ENCODE data around the gene RANBP9.

Gene RANBP9

DNA sequence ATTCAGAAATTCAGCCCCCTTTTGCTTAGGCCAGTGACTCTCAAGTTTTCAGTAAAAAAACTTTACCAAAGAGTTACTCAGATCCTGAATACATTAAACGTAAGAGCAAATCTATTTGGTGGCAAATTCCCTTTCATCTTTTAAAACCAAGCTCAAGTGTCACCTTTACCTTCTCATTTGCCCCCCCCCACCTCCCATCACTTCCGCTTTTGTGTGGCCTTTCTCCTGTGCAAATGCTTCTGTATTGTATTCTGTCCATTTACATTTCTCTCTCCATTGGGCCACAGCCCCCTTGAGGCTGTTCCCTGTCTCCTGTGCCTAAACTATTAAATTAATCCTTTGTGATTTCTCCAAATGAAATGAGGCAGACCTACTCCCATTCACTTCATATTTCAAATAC lies 94.6 kb downstream of the RANBP9 start:
- H3K4me1 ChIP-seq (ENCODE audit: control insufficient read depth, insufficient read depth, low read length), result peaks cover 6% of the 10 kb centered on the region; the same call in 1 of the 2 replicates
- H3K4me3 ChIP-seq (ENCODE audit: low read depth, low read length), result peak overlapping the region; percentile 90; the same call in 1 of the 2 replicates
- no peaks in the 10 kb centered on the region for H3K27me3 ChIP-seq (ENCODE audit: control insufficient read depth, insufficient read depth, low read length)
- H3K27ac ChIP-seq (ENCODE audit: low read depth, low read length), result no peak overlapping the region
- no peaks in the 10 kb centered on the region for H3K9me3 ChIP-seq (ENCODE audit: control insufficient read depth, insufficient read depth, low read depth, low read length)
- peaks cover 59% of the 10 kb centered on the region for H3K36me3 ChIP-seq (ENCODE audit: control insufficient read depth, insufficient read depth, low read length)
- H3K9ac ChIP-seq (ENCODE audit: low read length), result no peak overlapping the region

GRCh38 chr6:13615792-13616120 lies 95.9 kb downstream of the RANBP9 start:
- Histone ChIP-seq H3K9me3 (ENCODE audit: control insufficient read depth, insufficient read depth, low read depth, low read length) (no peaks in the 10 kb centered on the region), H3K9ac (ENCODE audit: low read length) (peak overlapping the region; percentile 94), H3K27me3 (ENCODE audit: control insufficient read depth, insufficient read depth, low read length) (no peaks in the 10 kb centered on the region), H3K27ac (ENCODE audit: low read depth, low read length) (peak overlapping the region; percentile 78), H3K4me3 (ENCODE audit: low read depth, low read length) (peak overlapping the region; percentile 90), H3K4me1 (ENCODE audit: control insufficient read depth, insufficient read depth, low read length) (peaks cover 6% of the 10 kb centered on the region; the same call in 1 of the 2 replicates), H3K36me3 (ENCODE audit: control insufficient read depth, insufficient read depth, low read length) (peaks cover 49% of the 10 kb centered on the region)

DNA sequence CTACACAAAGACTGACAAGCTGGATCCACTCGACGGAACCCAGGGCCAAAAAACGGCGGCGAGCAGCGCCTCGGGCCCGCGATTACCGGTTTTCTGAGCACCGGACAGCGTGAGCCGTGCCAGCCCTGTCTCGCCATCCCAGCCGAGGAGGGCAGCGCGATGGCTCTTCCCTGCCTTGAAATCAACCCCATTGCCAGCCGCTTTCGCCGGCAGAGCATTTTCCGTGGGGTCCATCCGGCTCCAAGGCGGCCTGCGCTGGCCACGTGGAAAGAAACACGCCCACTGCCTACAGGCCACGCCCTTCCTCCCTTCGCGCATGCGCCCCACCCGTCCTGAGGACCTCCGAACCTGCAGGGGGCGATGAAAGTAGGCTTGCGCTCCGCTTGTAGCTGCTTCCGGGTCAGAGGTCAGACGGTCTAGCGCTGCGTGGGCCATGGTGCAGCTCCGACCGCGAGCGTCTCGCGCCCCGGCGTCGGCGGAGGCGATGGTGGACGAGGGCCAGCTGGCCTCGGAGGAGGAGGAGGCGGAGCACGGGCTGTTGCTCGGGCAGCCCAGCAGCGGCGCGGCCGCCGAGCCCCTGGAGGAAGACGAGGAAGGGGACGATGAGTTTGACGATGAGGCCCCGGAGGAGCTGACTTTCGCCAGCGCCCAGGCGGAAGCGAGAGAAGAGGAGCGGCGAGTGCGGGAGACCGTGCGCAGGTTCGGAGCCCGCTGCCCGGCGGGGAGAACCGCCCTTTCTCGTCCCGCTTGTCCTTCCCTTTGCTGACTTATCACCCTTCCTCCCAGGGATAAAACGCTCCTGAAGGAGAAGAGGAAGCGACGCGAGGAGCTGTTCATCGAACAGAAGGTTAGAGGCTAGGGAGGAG lies 96.5 kb downstream of the RANBP9 start, which contains the start of gene NOL7:
TSS of gene NOL7 (plus strand) at position 410 of the 866 bp plus-strand sequence. CDS start at position 434, 24 bp downstream.
- H3K27ac ChIP-seq (ENCODE audit: low read depth, low read length), result peak within 1 kb of the TSS; percentile 78
- H3K27me3 ChIP-seq (ENCODE audit: control insufficient read depth, insufficient read depth, low read length), result no peaks in the 10 kb centered on the region

DNA sequence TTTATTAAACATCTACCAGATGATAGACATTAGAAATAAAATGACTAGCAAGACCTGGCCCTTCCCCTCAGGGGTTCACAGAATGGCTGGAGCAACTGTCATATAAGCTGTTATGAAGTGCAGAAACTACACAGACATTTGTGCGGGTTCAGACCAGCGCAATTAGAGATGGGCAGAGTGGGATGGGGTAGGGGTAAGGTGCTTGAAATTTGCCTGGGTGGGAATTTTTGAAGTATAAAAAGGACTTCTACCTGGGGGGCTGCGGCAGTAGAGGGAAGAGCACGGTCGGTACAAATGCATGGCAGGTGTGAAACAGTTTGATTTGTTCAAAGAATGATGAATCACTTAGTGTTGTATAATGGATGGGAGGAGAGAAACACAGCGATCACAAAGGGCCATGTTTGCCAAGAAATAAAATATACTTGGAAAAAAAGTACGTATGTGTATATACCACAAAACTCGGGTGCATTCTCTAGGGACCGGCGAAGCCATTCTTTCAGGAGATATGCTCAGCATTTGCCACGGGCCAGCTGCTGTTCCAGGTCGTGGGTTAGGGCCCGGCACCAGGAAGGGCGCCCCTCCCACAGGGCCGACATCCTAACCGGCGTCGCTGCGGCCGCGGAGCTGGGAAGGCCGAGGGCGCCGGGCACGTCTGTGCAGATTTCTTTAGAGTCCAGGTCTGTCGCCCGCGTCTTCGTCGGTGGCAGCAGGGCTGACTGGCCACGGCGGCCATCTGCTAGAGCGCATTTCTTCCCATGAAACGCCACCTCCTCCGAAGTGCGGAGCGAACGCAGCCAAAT lies 97.3 kb downstream of the RANBP9 start:
- Histone ChIP-seq H3K27ac (ENCODE audit: low read depth, low read length) (peak overlapping the region; percentile 70), H3K36me3 (ENCODE audit: control insufficient read depth, insufficient read depth, low read length) (peaks cover 35% of the 10 kb centered on the region), H3K9me3 (ENCODE audit: control insufficient read depth, insufficient read depth, low read depth, low read length) (no peaks in the 10 kb centered on the region), H3K27me3 (ENCODE audit: control insufficient read depth, insufficient read depth, low read length) (no peaks in the 10 kb centered on the region), H3K4me3 (ENCODE audit: low read depth, low read length) (peak overlapping the region; percentile 90), H3K4me1 (ENCODE audit: control insufficient read depth, insufficient read depth, low read length) (peaks cover 6% of the 10 kb centered on the region; the same call in 1 of the 2 replicates), H3K9ac (ENCODE audit: low read length) (peak overlapping the region; percentile 94)

More for the DNA sequence above, 96.5 kb downstream of the RANBP9 start, which contains the start of gene NOL7:
- Histone ChIP-seq H3K36me3 (ENCODE audit: control insufficient read depth, insufficient read depth, low read length) (peaks cover 43% of the 10 kb centered on the region), H3K4me3 (ENCODE audit: low read depth, low read length) (peak within 1 kb of the TSS; percentile 90), H3K9me3 (ENCODE audit: control insufficient read depth, insufficient read depth, low read depth, low read length) (no peaks in the 10 kb centered on the region), H3K4me1 (ENCODE audit: control insufficient read depth, insufficient read depth, low read length) (peaks cover 6% of the 10 kb centered on the region; the same call in 1 of the 2 replicates), H3K9ac (ENCODE audit: low read length) (peak within 1 kb of the TSS; percentile 94)

- Histone ChIP-seq H3K9me3 (ENCODE audit: control insufficient read depth, insufficient read depth, low read depth, low read length) (no peaks in the 10 kb centered on the region), H3K4me3 (ENCODE audit: low read depth, low read length) (no peak overlapping the region), H3K4me1 (ENCODE audit: control insufficient read depth, insufficient read depth, low read length) (peaks cover 6% of the 10 kb centered on the region; the same call in 1 of the 2 replicates), H3K27me3 (ENCODE audit: control insufficient read depth, insufficient read depth, low read length) (no peaks in the 10 kb centered on the region), H3K36me3 (ENCODE audit: control insufficient read depth, insufficient read depth, low read length) (peaks cover 25% of the 10 kb centered on the region), H3K9ac (ENCODE audit: low read length) (no peak overlapping the region), H3K27ac (ENCODE audit: low read depth, low read length) (no peak overlapping the region)
Measured at GRCh38 chr6:13613029-13613594, 98.5 kb downstream of the RANBP9 start.

DNA sequence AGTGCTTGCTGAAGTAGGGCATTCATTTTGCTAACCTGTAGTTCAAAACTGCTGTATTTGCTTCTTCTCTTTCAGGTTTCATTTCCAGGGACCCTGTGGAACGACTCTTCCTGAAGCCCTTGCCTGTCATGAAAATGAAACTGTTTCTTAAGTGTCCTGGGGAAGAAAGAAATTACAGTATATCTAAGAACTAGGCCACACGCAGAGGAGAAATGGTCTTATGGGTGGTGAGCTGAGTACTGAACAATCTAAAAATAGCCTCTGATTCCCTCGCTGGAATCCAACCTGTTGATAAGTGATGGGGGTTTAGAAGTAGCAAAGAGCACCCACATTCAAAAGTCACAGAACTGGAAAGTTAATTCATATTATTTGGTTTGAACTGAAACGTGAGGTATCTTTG lies 99.9 kb downstream of the RANBP9 start:
- Histone ChIP-seq H3K9ac (ENCODE audit: low read length) (no peak overlapping the region), H3K9me3 (ENCODE audit: control insufficient read depth, insufficient read depth, low read depth, low read length) (no peaks in the 10 kb centered on the region), H3K27ac (ENCODE audit: low read depth, low read length) (no peak overlapping the region), H3K4me1 (ENCODE audit: control insufficient read depth, insufficient read depth, low read length) (peaks cover 6% of the 10 kb centered on the region; the same call in 1 of the 2 replicates), H3K36me3 (ENCODE audit: control insufficient read depth, insufficient read depth, low read length) (peaks cover 16% of the 10 kb centered on the region), H3K27me3 (ENCODE audit: control insufficient read depth, insufficient read depth, low read length) (no peaks in the 10 kb centered on the region), H3K4me3 (ENCODE audit: low read depth, low read length) (no peak overlapping the region)

DNA sequence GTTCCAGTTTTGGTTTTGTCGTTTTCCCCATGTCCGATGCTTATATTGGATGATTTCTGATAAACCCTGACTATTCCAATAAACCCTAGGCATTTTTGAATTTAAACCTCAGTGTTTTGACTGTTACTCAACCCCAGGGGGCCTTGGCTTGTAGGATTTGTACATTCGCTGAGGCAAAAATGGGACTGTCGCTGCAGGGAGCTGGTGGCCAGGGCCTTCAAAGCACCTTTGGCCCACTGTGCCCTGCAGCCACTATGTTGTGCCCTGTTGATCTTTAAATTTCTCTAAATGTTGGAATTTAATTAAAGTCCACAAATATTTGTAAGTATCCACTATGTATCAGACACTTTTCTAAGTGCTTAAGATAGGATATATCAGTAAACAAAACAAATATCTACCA lies 106.0 kb downstream of the RANBP9 start:
- no peaks in the 10 kb centered on the region for H3K27me3 ChIP-seq (ENCODE audit: control insufficient read depth, insufficient read depth, low read length)
- H3K4me1 ChIP-seq (ENCODE audit: control insufficient read depth, insufficient read depth, low read length), result no peaks in the 10 kb centered on the region
- no peak overlapping the region for H3K9ac ChIP-seq (ENCODE audit: low read length)
- no peak overlapping the region for H3K27ac ChIP-seq (ENCODE audit: low read depth, low read length)
- no peak overlapping the region for H3K4me3 ChIP-seq (ENCODE audit: low read depth, low read length)
- no peaks in the 10 kb centered on the region for H3K9me3 ChIP-seq (ENCODE audit: control insufficient read depth, insufficient read depth, low read depth, low read length)
- peaks cover 26% of the 10 kb centered on the region for H3K36me3 ChIP-seq (ENCODE audit: control insufficient read depth, insufficient read depth, low read length)

DNA sequence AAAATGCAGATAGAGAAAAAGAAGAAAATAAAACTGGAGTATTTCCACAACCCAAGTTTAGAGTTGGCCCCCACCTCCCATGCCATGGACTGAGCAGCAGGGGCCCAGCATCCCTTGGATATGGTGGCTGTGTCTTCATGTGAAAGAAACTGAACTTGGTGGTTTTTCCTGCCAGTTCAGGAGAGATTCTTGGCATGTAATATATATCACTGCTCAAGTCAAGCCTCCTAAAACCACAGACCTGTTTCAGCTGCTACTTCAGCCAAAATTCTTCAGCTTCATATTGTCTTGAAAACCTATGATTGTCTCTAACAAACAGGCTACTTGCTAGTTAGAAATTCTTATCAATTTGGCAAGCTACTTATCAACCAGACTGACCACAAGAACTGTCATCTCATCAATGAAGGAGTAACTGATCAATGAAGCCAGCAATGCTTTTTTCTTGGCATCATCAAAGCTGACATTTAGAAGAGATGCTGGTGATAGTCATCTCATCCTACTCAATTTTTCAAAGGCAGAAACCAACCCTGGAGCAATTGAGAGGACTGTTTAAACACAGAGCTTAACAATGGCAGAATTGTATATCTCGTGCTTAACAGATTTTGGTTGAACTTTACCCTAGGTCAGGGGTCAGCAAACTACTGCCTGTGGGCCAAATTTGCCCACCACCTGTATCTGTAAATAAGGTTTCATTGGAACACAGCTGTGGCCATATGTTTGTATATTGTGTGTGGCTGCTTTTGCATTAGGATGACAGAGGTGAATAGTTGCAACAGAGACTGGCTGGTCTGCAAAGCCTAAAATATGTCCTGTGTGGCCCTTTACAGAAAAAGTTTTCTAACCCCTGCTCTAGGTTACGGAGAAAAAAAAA lies 106.9 kb downstream of the RANBP9 start:
- Histone ChIP-seq H3K9ac (ENCODE audit: low read length) (no peak overlapping the region), H3K27me3 (ENCODE audit: control insufficient read depth, insufficient read depth, low read length) (no peaks in the 10 kb centered on the region), H3K4me1 (ENCODE audit: control insufficient read depth, insufficient read depth, low read length) (no peaks in the 10 kb centered on the region), H3K36me3 (ENCODE audit: control insufficient read depth, insufficient read depth, low read length) (peaks cover 33% of the 10 kb centered on the region), H3K27ac (ENCODE audit: low read depth, low read length) (no peak overlapping the region), H3K4me3 (ENCODE audit: low read depth, low read length) (no peak overlapping the region), H3K9me3 (ENCODE audit: control insufficient read depth, insufficient read depth, low read depth, low read length) (no peaks in the 10 kb centered on the region)

DNA sequence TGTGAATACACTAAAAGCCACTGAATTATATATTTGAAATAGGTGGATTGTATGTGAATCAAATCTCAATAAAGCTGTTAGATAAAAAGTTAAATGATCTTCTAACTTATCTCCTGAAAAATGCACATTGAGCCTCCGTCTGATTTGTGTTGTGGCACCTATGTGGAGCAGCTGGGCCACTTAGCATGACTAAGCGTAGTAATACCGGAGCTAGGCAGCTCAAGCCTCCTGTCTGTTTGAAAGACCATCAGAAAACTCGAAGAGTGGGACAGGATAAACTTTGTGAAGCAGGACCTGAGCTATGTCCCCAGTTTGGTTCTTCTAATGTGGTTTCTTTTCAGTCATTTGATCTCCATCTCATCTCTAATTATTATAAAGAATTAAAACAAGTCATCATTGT lies 107.5 kb downstream of the RANBP9 start:
- Histone ChIP-seq H3K27ac (ENCODE audit: low read depth, low read length) (no peak overlapping the region), H3K27me3 (ENCODE audit: control insufficient read depth, insufficient read depth, low read length) (no peaks in the 10 kb centered on the region), H3K4me1 (ENCODE audit: control insufficient read depth, insufficient read depth, low read length) (no peaks in the 10 kb centered on the region), H3K9ac (ENCODE audit: low read length) (no peak overlapping the region), H3K36me3 (ENCODE audit: control insufficient read depth, insufficient read depth, low read length) (peaks cover 37% of the 10 kb centered on the region), H3K9me3 (ENCODE audit: control insufficient read depth, insufficient read depth, low read depth, low read length) (no peaks in the 10 kb centered on the region), H3K4me3 (ENCODE audit: low read depth, low read length) (no peak overlapping the region)

- Histone ChIP-seq H3K36me3 (ENCODE audit: control insufficient read depth, insufficient read depth, low read length) (peaks cover 57% of the 10 kb centered on the region), H3K27ac (ENCODE audit: low read depth, low read length) (no peak overlapping the region), H3K4me3 (ENCODE audit: low read depth, low read length) (no peak overlapping the region), H3K9ac (ENCODE audit: low read length) (no peak overlapping the region), H3K4me1 (ENCODE audit: control insufficient read depth, insufficient read depth, low read length) (no peaks in the 10 kb centered on the region), H3K27me3 (ENCODE audit: control insufficient read depth, insufficient read depth, low read length) (no peaks in the 10 kb centered on the region), H3K9me3 (ENCODE audit: control insufficient read depth, insufficient read depth, low read depth, low read length) (no peaks in the 10 kb centered on the region)
Measured at GRCh38 chr6:13600036-13600435, 111.6 kb downstream of the RANBP9 start.
